Measurements from ENCODE around the gene APOM. TPM values are rescaled to one million over a fixed set of nuclear protein-coding genes. Genes with fewer than 3 reads are reported as not detected.

The APOM gene
- total and polyA plus RNA-seq, 2 of the 4 experiments (the other 2 are of a cell fraction), result 1.4 to 3.8 TPM

- no peak overlapping the region for H3K4ac ChIP-seq (ENCODE audit: low read depth, low read length)
- H4K5ac ChIP-seq (ENCODE audit: low read depth, low read length), result no peak overlapping the region
- 0 out of 2 replicates have a peak, but pooled peaks cover 3% of the 10 kb centered on the region for H3K9me1 ChIP-seq (ENCODE audit: insufficient read depth, low read length)
- no CpG with 5 or more reads among the region's 2 CpGs for WGBS, 2 experiments (ENCODE audit: extremely low coverage in 2 of 2, insufficient read length in 1 of 2)
- H4K20me1 ChIP-seq (ENCODE audit: insufficient read depth, low read length), result peaks cover 11% of the 10 kb centered on the region
- H3K23ac ChIP-seq (ENCODE audit: low read depth, low read length), result no peak overlapping the region
- H3K36me3 ChIP-seq (ENCODE audit: control insufficient read depth, insufficient read depth, low read length), result no peaks in the 10 kb centered on the region; the same call in 1 of the 2 replicates
- H3K79me1 ChIP-seq (ENCODE audit: low read depth in 1 of 2, low read length in 2 of 2), result peaks cover 0 to 8% of the 10 kb centered on the region in 2 experiments; a peak in 1 of 4 replicates
- no peak overlapping the region for H3K4me3 ChIP-seq (ENCODE audit: insufficient read depth, low read depth, low read length)
- in situ Hi-C loops (cut with MboI; ENCODE audit: low sequenced_read_pairs), result no loop called here
- H2BK5ac ChIP-seq (ENCODE audit: low read depth, low read length, poor library complexity, severe bottlenecking), result no peak overlapping the region
- H4K91ac ChIP-seq (ENCODE audit: insufficient read depth, low read depth, low read length), result no peak overlapping the region
- H3K27ac ChIP-seq (ENCODE audit: insufficient read depth, low read length), result no peak overlapping the region
- no peak for TF ChIP-seq POLR2A (IDR thresholded peaks at IDR 0.05; ENCODE audit: low read depth, low read length)
- no peak for TF ChIP-seq MAFK (IDR thresholded peaks at IDR 0.05; ENCODE audit: low read depth, low read length)
- TF ChIP-seq NFE2L2 (IDR thresholded peaks at IDR 0.05; ENCODE audit: low read depth, low read length), result no peak
- no peak for TF ChIP-seq ELK1 (IDR thresholded peaks at IDR 0.05; ENCODE audit: borderline replicate concordance, low read depth, low read length)
- TF ChIP-seq RAD21 (IDR thresholded peaks at IDR 0.05; ENCODE audit: low read length), result no peak
- TF ChIP-seq RCOR1 (IDR thresholded peaks at IDR 0.05; ENCODE audit: insufficient replicate concordance, low read length), result no peak
- TF ChIP-seq USF2 (IDR thresholded peaks at IDR 0.05; ENCODE audit: low read depth, low read length), result no peak
- TF ChIP-seq FOS (IDR thresholded peaks at IDR 0.05; ENCODE audit: low read depth, low read length), result no peak
- TF ChIP-seq BHLHE40 (IDR thresholded peaks at IDR 0.05; ENCODE audit: low read depth, low read length), result no peak
- TF ChIP-seq RFX5 (IDR thresholded peaks at IDR 0.05; ENCODE audit: low read depth, low read length), result no peak
- H3K4me1 ChIP-seq (ENCODE audit: control insufficient read depth, insufficient read depth, low read length), result no peaks in the 10 kb centered on the region
- DNase-seq (no peak), ATAC-seq (ENCODE audit: low read depth) (no peak)
- H3K27me3 ChIP-seq (ENCODE audit: control insufficient read depth, insufficient read depth, low read length), result peaks cover 3% of the 10 kb centered on the region
- no peak overlapping the region for H2AFZ ChIP-seq (replicated peaks; ENCODE audit: low read length, poor library complexity)
- intact Hi-C loops (cut with micrococcal nuclease), result no loop called here
- no peak overlapping the region for H3K56ac ChIP-seq (ENCODE audit: extremely low read depth, insufficient read depth, low read length)
- no peak overlapping the region for H2AK9ac ChIP-seq (replicated peaks; ENCODE audit: low read depth, low read length, poor library complexity)
- no peak overlapping the region for H3K4me2 ChIP-seq (ENCODE audit: low read depth, low read length)
- no TSS peak for BruUV-seq (replicated peaks)
- ChIA-PET CTCF (no interaction called here), POLR2A (ENCODE audit: unreplicated experiment) (no interaction called here)
- no peak overlapping the region for H2AK5ac ChIP-seq (ENCODE audit: low read depth, low read length)
- no peak overlapping the region for H3K9ac ChIP-seq (ENCODE audit: low read depth, low read length)
- no peak overlapping the region for H2BK20ac ChIP-seq (ENCODE audit: low read depth, low read length)
- no peak overlapping the region for H3K18ac ChIP-seq (ENCODE audit: low read depth, low read length)
- no peak overlapping the region for H2BK15ac ChIP-seq (ENCODE audit: low read depth, low read length)
- H3K9me3 ChIP-seq (ENCODE audit: control insufficient read depth, insufficient read depth, low read length), result no peaks in the 10 kb centered on the region
- H4K8ac ChIP-seq (ENCODE audit: low read depth in 2 of 2, low read length in 2 of 2), result no peak overlapping the region
- dilution Hi-C loops (cut with HindIII; ENCODE audit: low sequenced_read_pairs, unreplicated experiment), result no loop called here
- no peak overlapping the region for H2BK120ac ChIP-seq (ENCODE audit: low read depth, low read length)
- H3K14ac ChIP-seq (replicated peaks; ENCODE audit: low read depth, low read length), result no peak overlapping the region
Measured at GRCh38 chr6:31617010-31617409, 38.7 kb upstream of the APOM start.

All from IMR-90 (cell line).